ACC112 (cell line): ENCODE data around the gene BAIAP3.

ENCODE experiments used
- H2AFZ ChIP-seq: fragments of 200-600 bp; sonication (generic); one replicate; pipeline ENCODE4 v1.6.0; 2017; ENCODE audit warnings: antibody characterized with exemption, low read length; ENCODE audit not compliant: unreplicated experiment
- H3K27ac ChIP-seq: fragments of 200-600 bp; sonication (generic); 2 replicates; pipeline ENCODE4 v1.5.1; 2014; ENCODE audit warnings: low read depth, mild to moderate bottlenecking, antibody characterized with exemption, low read length, moderate library complexity
- H3K27me3 ChIP-seq: fragments of 200-600 bp; sonication (generic); 2 replicates; pipeline ENCODE4 v1.6.1; 2014; ENCODE audit warnings: mild to moderate bottlenecking, antibody characterized with exemption, low read length, moderate library complexity, mixed read lengths; ENCODE audit not compliant: insufficient read depth
- H3K36me3 ChIP-seq: fragments of 200-600 bp; sonication (generic); 2 replicates; pipeline ENCODE4 v1.6.1; 2016; ENCODE audit warnings: mild to moderate bottlenecking, antibody characterized with exemption, low read length, moderate library complexity, mixed read lengths; ENCODE audit not compliant: insufficient read depth
- H3K4me1 ChIP-seq: fragments of 200-600 bp; sonication (generic); one replicate; pipeline ENCODE4 v1.6.1; 2016; ENCODE audit warnings: low read length, mixed read lengths; ENCODE audit not compliant: insufficient read depth, unreplicated experiment, control insufficient read depth
- H3K4me3 ChIP-seq: fragments of 200-600 bp; sonication (generic); 2 replicates; pipeline ENCODE4 v1.5.1; 2014; ENCODE audit warnings: mild to moderate bottlenecking, low read depth, low read length
- H3K79me2 ChIP-seq: fragments of 200-600 bp; sonication (generic); one replicate; pipeline ENCODE4 v1.6.0; 2016; ENCODE audit warnings: low read length; ENCODE audit not compliant: control insufficient read depth, unreplicated experiment, insufficient read depth

The BAIAP3 gene

GRCh38 chr16:1311738-1312466 lies 21.5 kb upstream of the BAIAP3 start:
- Histone ChIP-seq H3K79me2 (peaks cover 71% of the 10 kb centered on the region), H2AFZ (no peak overlapping the region), H3K36me3 (peaks cover 19% of the 10 kb centered on the region; the same call in 1 of the 2 replicates), H3K27me3 (no peaks in the 10 kb centered on the region), H3K27ac (no peak overlapping the region), H3K4me3 (peak overlapping the region; percentile 94), H3K4me1 (peaks cover 22% of the 10 kb centered on the region)

DNA sequence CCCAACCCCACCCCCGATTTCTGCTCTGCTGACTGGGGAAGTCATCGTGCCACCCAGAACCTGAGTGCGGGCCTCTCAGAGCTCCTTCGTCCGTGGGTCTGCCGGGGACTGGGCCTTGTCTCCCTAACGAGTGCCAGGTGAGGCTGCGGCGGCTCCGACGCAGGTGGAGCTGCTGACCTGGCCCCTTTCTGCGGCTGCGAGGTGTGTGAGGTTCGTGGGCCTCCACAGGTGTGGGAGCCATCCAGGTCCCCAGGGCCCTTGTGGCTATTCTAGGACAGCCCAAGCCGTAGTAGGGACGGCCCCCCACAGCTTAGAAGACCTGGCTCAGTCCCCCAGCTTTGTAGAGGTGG lies 21.0 kb upstream of the BAIAP3 start:
- peak overlapping the region; percentile 94; the same call in 1 of the 2 replicates for H3K4me3 ChIP-seq
- H3K79me2 ChIP-seq, result peaks cover 73% of the 10 kb centered on the region
- peaks cover 19% of the 10 kb centered on the region; the same call in 1 of the 2 replicates for H3K36me3 ChIP-seq
- H3K27ac ChIP-seq, result no peak overlapping the region
- no peak overlapping the region for H2AFZ ChIP-seq
- no peaks in the 10 kb centered on the region for H3K27me3 ChIP-seq
- peaks cover 22% of the 10 kb centered on the region for H3K4me1 ChIP-seq

DNA sequence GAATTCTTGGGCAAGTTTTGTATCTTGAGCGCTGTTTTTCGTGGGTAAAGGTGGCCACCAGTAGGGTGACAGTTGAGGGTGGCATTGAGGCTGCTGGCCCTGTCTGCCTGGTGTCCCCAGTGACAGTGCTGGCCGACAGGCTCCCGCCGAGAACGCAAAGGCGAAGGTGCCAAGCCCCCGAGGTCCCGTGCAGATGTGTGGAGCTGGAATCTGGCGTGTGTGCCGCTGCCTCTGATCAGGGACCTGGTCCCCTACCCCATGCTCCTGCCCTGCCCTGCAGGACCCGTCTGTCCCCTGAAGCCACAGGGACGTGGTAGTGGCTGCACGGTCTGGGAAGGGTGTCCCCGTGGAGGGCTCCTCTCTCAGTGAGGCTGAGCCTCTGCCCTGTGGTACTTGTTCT lies 20.5 kb upstream of the BAIAP3 start:
- H3K36me3 ChIP-seq, result peaks cover 23% of the 10 kb centered on the region; the same call in 1 of the 2 replicates
- H3K27ac ChIP-seq, result no peak overlapping the region
- H3K4me1 ChIP-seq, result peaks cover 22% of the 10 kb centered on the region
- H3K4me3 ChIP-seq, result no peak overlapping the region
- H2AFZ ChIP-seq, result no peak overlapping the region
- peaks cover 75% of the 10 kb centered on the region for H3K79me2 ChIP-seq
- no peaks in the 10 kb centered on the region for H3K27me3 ChIP-seq

DNA sequence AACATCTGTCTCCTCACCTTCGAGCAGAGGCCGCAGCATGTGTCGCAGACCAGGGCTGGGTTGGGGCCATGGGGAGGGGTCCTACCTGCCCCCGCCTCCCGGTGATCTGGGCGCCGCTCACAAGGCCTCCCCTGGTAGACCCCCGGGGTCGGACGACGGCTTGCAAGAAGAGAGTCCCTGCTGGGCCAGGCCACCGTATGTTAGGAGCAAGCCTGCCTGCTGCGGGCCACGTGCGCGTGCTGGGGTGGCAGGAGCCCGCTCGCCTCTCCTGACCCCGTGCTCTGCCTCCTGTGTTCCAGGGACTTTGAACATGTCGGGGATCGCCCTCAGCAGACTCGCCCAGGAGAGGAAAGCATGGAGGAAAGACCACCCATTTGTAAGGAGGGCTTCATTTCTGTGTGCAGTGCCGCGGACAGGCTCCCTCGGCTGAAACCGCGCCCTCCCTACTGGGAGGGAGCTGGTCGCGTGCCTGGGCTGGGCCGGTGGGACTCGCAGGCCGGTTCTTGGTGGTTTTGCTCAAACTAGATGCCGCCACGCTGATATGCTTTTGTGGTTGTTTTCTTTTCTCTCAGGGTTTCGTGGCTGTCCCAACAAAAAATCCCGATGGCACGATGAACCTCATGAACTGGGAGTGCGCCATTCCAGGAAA lies 19.6 kb upstream of the BAIAP3 start:
- H3K27me3 ChIP-seq, result no peaks in the 10 kb centered on the region
- no peak overlapping the region for H3K27ac ChIP-seq
- peaks cover 80% of the 10 kb centered on the region for H3K79me2 ChIP-seq
- H3K4me1 ChIP-seq, result peaks cover 22% of the 10 kb centered on the region
- no peak overlapping the region for H3K4me3 ChIP-seq
- H2AFZ ChIP-seq, result no peak overlapping the region
- peaks cover 31% of the 10 kb centered on the region; the same call in 1 of the 2 replicates for H3K36me3 ChIP-seq

DNA sequence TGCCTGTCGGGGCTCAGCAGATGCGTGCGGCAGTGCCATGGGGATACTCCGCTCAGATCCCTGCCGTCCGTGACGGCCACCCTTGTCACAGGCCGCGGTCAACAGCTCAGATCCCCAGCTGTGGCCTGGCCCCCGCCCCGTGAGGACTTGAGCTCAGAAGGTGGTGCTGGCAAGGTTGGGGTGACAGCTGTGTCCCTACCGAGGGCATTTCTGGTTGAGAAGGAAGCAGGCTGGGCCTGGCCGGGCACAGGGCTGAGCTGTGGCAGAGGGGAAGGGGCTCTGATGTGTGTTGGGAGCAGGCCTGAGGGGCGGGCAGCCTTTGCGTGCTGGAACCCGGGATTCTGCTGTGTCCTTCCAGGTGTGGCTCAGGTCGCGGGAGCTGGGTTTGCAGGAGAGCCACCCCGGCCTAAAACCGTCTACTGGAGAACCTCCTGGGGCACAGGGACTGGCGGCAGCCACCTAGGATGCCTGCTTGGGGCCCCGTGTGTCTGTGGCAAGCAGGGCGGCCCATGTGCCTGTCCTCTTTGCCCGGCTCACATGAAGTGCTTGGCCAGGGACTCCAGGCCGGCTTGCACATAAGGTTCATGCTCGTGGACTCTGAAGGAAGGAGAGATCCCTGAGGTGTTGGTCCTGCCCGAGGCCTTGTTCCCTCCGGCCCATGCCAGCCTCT lies 18.9 kb upstream of the BAIAP3 start:
- peaks cover 38% of the 10 kb centered on the region; the same call in 1 of the 2 replicates for H3K36me3 ChIP-seq
- no peak overlapping the region for H2AFZ ChIP-seq
- peaks cover 83% of the 10 kb centered on the region for H3K79me2 ChIP-seq
- peaks cover 22% of the 10 kb centered on the region for H3K4me1 ChIP-seq
- H3K27ac ChIP-seq, result no peak overlapping the region
- no peak overlapping the region for H3K4me3 ChIP-seq
- no peaks in the 10 kb centered on the region for H3K27me3 ChIP-seq

- Histone ChIP-seq H2AFZ (no peak overlapping the region), H3K4me3 (no peak overlapping the region), H3K27ac (no peak overlapping the region), H3K79me2 (peaks cover 77% of the 10 kb centered on the region), H3K36me3 (peaks cover 45% of the 10 kb centered on the region; the same call in 1 of the 2 replicates), H3K4me1 (peaks cover 22% of the 10 kb centered on the region), H3K27me3 (no peaks in the 10 kb centered on the region)
These were observed 18.1 kb upstream of the BAIAP3 start for GRCh38 chr16:1315081-1316032.

GRCh38 chr16:1316033-1316405 lies 17.4 kb upstream of the BAIAP3 start:
- no peak overlapping the region for H2AFZ ChIP-seq
- peaks cover 18% of the 10 kb centered on the region for H3K4me1 ChIP-seq
- no peak overlapping the region for H3K27ac ChIP-seq
- peaks cover 71% of the 10 kb centered on the region for H3K79me2 ChIP-seq
- no peak overlapping the region for H3K4me3 ChIP-seq
- H3K36me3 ChIP-seq, result peaks cover 47% of the 10 kb centered on the region; the same call in 1 of the 2 replicates
- H3K27me3 ChIP-seq, result no peaks in the 10 kb centered on the region

- H3K4me3 ChIP-seq, result no peak overlapping the region
- no peaks in the 10 kb centered on the region for H3K27me3 ChIP-seq
- H3K27ac ChIP-seq, result no peak overlapping the region
- no peak overlapping the region for H2AFZ ChIP-seq
- peaks cover 44% of the 10 kb centered on the region; the same call in 1 of the 2 replicates for H3K36me3 ChIP-seq
- peaks cover 1% of the 10 kb centered on the region for H3K4me1 ChIP-seq
- H3K79me2 ChIP-seq, result peaks cover 54% of the 10 kb centered on the region
These were observed 15.8 kb upstream of the BAIAP3 start for GRCh38 chr16:1317479-1318267.

DNA sequence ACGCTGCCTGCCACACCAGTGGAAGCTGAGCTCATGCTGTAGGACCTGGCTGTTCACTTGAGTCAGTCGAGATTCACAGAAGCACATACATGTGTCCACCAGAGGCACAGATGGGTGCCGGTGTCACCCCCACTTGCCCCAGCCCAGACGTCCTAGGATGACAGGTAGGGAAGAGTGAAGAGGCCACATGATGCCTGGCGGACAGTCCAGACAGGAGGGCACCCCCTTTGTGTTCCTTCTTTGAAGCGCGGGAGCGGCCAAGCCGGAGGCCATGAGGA lies 15.2 kb upstream of the BAIAP3 start:
- Histone ChIP-seq H3K36me3 (peaks cover 40% of the 10 kb centered on the region; the same call in 1 of the 2 replicates), H3K4me1 (no peaks in the 10 kb centered on the region), H3K27ac (no peak overlapping the region), H3K4me3 (no peak overlapping the region), H3K79me2 (peaks cover 49% of the 10 kb centered on the region), H3K27me3 (no peaks in the 10 kb centered on the region), H2AFZ (no peak overlapping the region)
